ENCODE results near the gene CD101.

Gene CD101, protein sequence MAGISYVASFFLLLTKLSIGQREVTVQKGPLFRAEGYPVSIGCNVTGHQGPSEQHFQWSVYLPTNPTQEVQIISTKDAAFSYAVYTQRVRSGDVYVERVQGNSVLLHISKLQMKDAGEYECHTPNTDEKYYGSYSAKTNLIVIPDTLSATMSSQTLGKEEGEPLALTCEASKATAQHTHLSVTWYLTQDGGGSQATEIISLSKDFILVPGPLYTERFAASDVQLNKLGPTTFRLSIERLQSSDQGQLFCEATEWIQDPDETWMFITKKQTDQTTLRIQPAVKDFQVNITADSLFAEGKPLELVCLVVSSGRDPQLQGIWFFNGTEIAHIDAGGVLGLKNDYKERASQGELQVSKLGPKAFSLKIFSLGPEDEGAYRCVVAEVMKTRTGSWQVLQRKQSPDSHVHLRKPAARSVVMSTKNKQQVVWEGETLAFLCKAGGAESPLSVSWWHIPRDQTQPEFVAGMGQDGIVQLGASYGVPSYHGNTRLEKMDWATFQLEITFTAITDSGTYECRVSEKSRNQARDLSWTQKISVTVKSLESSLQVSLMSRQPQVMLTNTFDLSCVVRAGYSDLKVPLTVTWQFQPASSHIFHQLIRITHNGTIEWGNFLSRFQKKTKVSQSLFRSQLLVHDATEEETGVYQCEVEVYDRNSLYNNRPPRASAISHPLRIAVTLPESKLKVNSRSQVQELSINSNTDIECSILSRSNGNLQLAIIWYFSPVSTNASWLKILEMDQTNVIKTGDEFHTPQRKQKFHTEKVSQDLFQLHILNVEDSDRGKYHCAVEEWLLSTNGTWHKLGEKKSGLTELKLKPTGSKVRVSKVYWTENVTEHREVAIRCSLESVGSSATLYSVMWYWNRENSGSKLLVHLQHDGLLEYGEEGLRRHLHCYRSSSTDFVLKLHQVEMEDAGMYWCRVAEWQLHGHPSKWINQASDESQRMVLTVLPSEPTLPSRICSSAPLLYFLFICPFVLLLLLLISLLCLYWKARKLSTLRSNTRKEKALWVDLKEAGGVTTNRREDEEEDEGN

DNA sequence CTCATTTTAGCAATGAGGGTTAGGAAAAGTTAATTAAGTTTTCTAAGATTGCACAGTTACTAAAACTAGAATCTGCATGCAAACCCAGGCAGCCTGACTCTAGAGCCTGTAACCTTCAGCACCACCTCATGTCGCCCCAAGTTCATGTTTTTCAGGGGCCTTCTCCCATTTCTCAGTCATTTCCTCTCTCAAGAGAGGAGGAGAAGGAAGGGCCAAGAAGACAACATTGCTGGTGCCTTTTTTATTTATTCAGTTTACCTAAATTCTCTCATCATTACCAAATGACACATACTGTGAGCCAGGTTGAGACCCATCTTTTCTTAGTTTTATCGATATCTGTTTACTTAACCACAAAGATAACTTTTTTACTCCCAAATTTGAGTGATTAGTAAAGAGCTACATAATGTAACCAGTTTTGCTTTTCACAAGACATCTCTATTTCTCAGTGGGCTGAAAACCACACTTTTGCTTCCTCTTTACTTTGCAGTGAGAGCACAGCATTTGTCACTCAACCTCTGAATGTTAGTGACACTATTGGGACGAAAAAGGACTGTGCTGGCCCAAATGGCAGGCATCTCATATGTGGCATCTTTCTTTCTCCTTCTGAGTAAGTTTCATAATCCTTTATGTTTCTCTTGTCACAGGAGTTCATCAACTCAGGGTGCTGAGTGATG, at the start of gene CD101:
CD101 (plus strand) TSS at position 507 of the 674 bp plus-strand sequence; CDS start at position 565, 58 bp downstream.
- no peaks in the 10 kb centered on the region for H3K4me1 ChIP-seq
- H3K79me2 ChIP-seq: no peaks in the 10 kb centered on the region
- H2AFZ ChIP-seq: no peak within 1 kb of the TSS
- no peaks in the 10 kb centered on the region for H3K36me3 ChIP-seq (ENCODE audit: control insufficient read depth, insufficient read depth, low read length)
- H3K4me3 ChIP-seq (ENCODE audit: low read depth, low read length): no peak within 1 kb of the TSS
- no peaks in the 10 kb centered on the region for H3K9me3 ChIP-seq (ENCODE audit: control insufficient read depth, low read length)
- no peak within 1 kb of the TSS for H3K4me2 ChIP-seq (ENCODE audit: low read length)
- H3K27ac ChIP-seq: no peak within 1 kb of the TSS
- TF ChIP-seq CTCF (IDR thresholded peaks at IDR 0.05): no peak
- H3K27me3 ChIP-seq (ENCODE audit: control insufficient read depth, insufficient read depth, low read length): no peaks in the 10 kb centered on the region
- H3K9ac ChIP-seq: no peak within 1 kb of the TSS

DNA sequence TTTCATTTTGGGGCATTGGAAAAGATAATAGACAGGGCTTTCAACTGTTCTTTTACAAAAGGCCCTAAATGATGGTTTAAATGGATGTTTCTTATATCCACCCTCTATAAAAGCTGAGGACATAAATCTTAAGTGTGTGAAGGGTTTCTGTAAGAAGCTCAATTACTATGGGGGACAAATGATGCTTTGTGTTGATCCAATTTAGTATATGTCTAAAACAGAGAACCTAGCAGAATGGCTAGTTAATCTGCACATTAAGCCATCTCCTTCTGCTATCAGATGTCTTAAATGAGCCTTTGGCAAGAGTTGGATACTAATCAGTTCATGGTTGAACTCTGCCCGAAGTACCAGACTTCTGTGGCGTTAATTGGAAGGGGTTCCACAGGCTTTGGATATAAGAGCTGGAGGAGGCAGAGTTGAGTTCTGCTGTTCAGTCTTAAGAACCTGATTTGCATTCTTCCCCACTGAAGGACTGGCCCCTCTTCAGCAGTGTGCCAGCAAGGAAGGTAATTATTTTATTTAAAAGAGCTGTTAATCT, 48.8 kb upstream of the CD101 start:
- H2AFZ ChIP-seq: no peak overlapping the region
- H3K79me2 ChIP-seq: no peaks in the 10 kb centered on the region
- no peak overlapping the region for H3K4me2 ChIP-seq (ENCODE audit: low read length)
- H3K4me1 ChIP-seq: no peaks in the 10 kb centered on the region
- H3K27me3 ChIP-seq (ENCODE audit: control insufficient read depth, insufficient read depth, low read length): no peaks in the 10 kb centered on the region
- no peaks in the 10 kb centered on the region for H3K36me3 ChIP-seq (ENCODE audit: control insufficient read depth, insufficient read depth, low read length)
- TF ChIP-seq CTCF (IDR thresholded peaks at IDR 0.05): no peak
- H3K27ac ChIP-seq: no peak overlapping the region
- no peaks in the 10 kb centered on the region for H3K9me3 ChIP-seq (ENCODE audit: control insufficient read depth, low read length)
- H3K9ac ChIP-seq: no peak overlapping the region
- no peak overlapping the region for H3K4me3 ChIP-seq (ENCODE audit: low read depth, low read length)

GRCh38 chr1:116954440-116954839, 47.1 kb upstream of the CD101 start:
- Histone ChIP-seq H3K4me3 (ENCODE audit: low read depth, low read length) (no peak overlapping the region), H3K27me3 (ENCODE audit: control insufficient read depth, insufficient read depth, low read length) (no peaks in the 10 kb centered on the region), H3K9me3 (ENCODE audit: control insufficient read depth, low read length) (no peaks in the 10 kb centered on the region), H3K4me1 (no peaks in the 10 kb centered on the region), H3K36me3 (ENCODE audit: control insufficient read depth, insufficient read depth, low read length) (no peaks in the 10 kb centered on the region), H3K4me2 (ENCODE audit: low read length) (no peak overlapping the region), H2AFZ (no peak overlapping the region), H3K9ac (no peak overlapping the region), H3K27ac (no peak overlapping the region), H3K79me2 (no peaks in the 10 kb centered on the region)
- TF ChIP-seq CTCF (IDR thresholded peaks at IDR 0.05): no peak

GRCh38 chr1:116956378-116956777, 45.2 kb upstream of the CD101 start:
- no peak for TF ChIP-seq CTCF (IDR thresholded peaks at IDR 0.05)
- Histone ChIP-seq H2AFZ (no peak overlapping the region), H3K79me2 (no peaks in the 10 kb centered on the region), H3K4me2 (ENCODE audit: low read length) (no peak overlapping the region), H3K9ac (no peak overlapping the region), H3K9me3 (ENCODE audit: control insufficient read depth, low read length) (no peaks in the 10 kb centered on the region), H3K4me3 (ENCODE audit: low read depth, low read length) (no peak overlapping the region), H3K36me3 (ENCODE audit: control insufficient read depth, insufficient read depth, low read length) (no peaks in the 10 kb centered on the region), H3K27me3 (ENCODE audit: control insufficient read depth, insufficient read depth, low read length) (no peaks in the 10 kb centered on the region), H3K4me1 (no peaks in the 10 kb centered on the region), H3K27ac (no peak overlapping the region)
